ENCODE results near the gene PRSS12. TPM values are rescaled to one million over a fixed set of nuclear protein-coding genes. Genes with fewer than 3 reads are reported as not detected.

PRSS12 gene
- total RNA-seq, 1 donor from 2014 or later = 8.5 TPM

- Histone ChIP-seq H3K4me3 (no peak overlapping the region), H3K36me3 (no peaks in the 10 kb centered on the region), H3K9me3 (no peaks in the 10 kb centered on the region), H3K27me3 (ENCODE audit: low read depth) (no peaks in the 10 kb centered on the region), H3K4me1 (peaks cover 5% of the 10 kb centered on the region), H3K27ac (no peak overlapping the region)
- ATAC-seq (no peak), DNase-seq (no peak)
- TF ChIP-seq, protein P1, sequence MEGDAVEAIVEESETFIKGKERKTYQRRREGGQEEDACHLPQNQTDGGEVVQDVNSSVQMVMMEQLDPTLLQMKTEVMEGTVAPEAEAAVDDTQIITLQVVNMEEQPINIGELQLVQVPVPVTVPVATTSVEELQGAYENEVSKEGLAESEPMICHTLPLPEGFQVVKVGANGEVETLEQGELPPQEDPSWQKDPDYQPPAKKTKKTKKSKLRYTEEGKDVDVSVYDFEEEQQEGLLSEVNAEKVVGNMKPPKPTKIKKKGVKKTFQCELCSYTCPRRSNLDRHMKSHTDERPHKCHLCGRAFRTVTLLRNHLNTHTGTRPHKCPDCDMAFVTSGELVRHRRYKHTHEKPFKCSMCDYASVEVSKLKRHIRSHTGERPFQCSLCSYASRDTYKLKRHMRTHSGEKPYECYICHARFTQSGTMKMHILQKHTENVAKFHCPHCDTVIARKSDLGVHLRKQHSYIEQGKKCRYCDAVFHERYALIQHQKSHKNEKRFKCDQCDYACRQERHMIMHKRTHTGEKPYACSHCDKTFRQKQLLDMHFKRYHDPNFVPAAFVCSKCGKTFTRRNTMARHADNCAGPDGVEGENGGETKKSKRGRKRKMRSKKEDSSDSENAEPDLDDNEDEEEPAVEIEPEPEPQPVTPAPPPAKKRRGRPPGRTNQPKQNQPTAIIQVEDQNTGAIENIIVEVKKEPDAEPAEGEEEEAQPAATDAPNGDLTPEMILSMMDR (IDR thresholded peaks at IDR 0.05) = no peak
- intact Hi-C loops (cut with DNase I) = no loop called here
Measured at GRCh38 chr4:118338981-118339765, 13.6 kb downstream of the PRSS12 start.

- Histone ChIP-seq H3K4me1 (peaks cover 5% of the 10 kb centered on the region), H3K27me3 (ENCODE audit: low read depth) (no peaks in the 10 kb centered on the region), H3K4me3 (no peak overlapping the region), H3K9me3 (no peaks in the 10 kb centered on the region), H3K36me3 (no peaks in the 10 kb centered on the region), H3K27ac (no peak overlapping the region)
- ATAC-seq (no peak), DNase-seq (no peak)
- TF ChIP-seq, protein P1 (IDR thresholded peaks at IDR 0.05) = no peak
- intact Hi-C loops (cut with DNase I) = no loop called here
Measured at GRCh38 chr4:118338518-118338917, 14.3 kb downstream of the PRSS12 start.

DNA sequence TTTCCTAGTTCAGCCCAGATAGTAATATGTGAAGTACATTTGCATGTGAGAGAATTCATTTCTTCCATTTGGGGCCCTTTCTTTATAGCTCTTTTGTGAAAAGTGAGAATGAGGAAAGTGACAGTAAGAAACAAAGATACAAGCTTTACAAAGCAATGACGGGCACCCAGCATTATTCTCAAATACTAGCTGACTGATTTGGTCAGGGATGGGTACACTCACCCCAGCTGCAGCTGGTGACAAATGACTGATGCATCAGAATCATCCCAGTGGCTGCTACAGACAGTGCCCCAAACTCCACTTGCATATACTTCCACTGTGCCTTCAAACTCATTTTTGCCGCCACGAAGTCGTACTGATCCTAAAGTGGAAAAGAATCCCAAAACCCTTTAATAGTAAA, 14.8 kb downstream of the PRSS12 start:
- TF ChIP-seq, protein P1 (IDR thresholded peaks at IDR 0.05) = no peak
- peaks cover 5% of the 10 kb centered on the region for H3K4me1 ChIP-seq
- H3K9me3 ChIP-seq = no peaks in the 10 kb centered on the region
- intact Hi-C loops (cut with DNase I) = no loop called here
- H3K27me3 ChIP-seq (ENCODE audit: low read depth) = no peaks in the 10 kb centered on the region
- no peaks in the 10 kb centered on the region for H3K36me3 ChIP-seq
- ATAC-seq (no peak), DNase-seq (no peak)
- no peak overlapping the region for H3K27ac ChIP-seq
- no peak overlapping the region for H3K4me3 ChIP-seq

GRCh38 chr4:118335774-118336173, 17.0 kb downstream of the PRSS12 start:
- TF ChIP-seq, protein P1 (IDR thresholded peaks at IDR 0.05) = no peak
- DNase-seq (no peak), ATAC-seq (no peak)
- no peaks in the 10 kb centered on the region for H3K36me3 ChIP-seq
- no peaks in the 10 kb centered on the region for H3K9me3 ChIP-seq
- no peak overlapping the region for H3K27ac ChIP-seq
- peaks cover 5% of the 10 kb centered on the region for H3K4me1 ChIP-seq
- H3K4me3 ChIP-seq = no peak overlapping the region
- intact Hi-C loops (cut with DNase I) = no loop called here
- H3K27me3 ChIP-seq (ENCODE audit: low read depth) = no peaks in the 10 kb centered on the region

GRCh38 chr4:118335324-118335723, 17.5 kb downstream of the PRSS12 start:
- ATAC-seq (no peak), DNase-seq (no peak)
- H3K4me1 ChIP-seq = peaks cover 5% of the 10 kb centered on the region
- intact Hi-C loops (cut with DNase I) = no loop called here
- TF ChIP-seq, protein P1 (IDR thresholded peaks at IDR 0.05) = no peak
- H3K9me3 ChIP-seq = no peaks in the 10 kb centered on the region
- no peak overlapping the region for H3K4me3 ChIP-seq
- H3K27ac ChIP-seq = no peak overlapping the region
- H3K36me3 ChIP-seq = no peaks in the 10 kb centered on the region
- H3K27me3 ChIP-seq (ENCODE audit: low read depth) = no peaks in the 10 kb centered on the region

Data from lower lobe of right lung (tissue), 2 donors.